Measurements from ENCODE around the gene MEDAG. TPM values are rescaled to one million over a fixed set of nuclear protein-coding genes. Genes with fewer than 3 reads are reported as not detected.

MEDAG gene
- polyA plus RNA-seq, 4 donors = 0.34 to 21.4 (median 1.6) TPM

DNA sequence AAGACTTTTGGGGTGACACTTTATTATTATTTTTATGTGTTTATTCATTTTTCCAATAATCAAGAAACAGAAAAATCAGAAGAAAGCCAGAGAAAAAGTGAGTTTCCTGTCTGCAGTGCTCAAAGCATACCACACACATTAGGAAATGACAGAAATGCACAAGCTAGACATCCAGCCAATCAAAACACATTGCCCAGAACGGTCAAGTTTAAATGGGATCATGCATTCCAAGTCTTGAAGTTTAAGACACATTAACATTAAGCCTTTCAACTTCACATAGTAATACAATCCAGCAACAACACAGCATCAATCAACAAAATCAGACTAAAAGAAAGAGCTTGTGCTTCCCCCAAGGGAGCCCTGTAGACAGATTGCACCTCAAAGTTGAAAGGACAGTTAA is 28.7 kb upstream of the MEDAG start:
- H3K27ac ChIP-seq (ENCODE audit: low read depth in 1 of 3, low read length in 2 of 3) = no peak overlapping the region
- H3K36me3 ChIP-seq (ENCODE audit: control insufficient read depth in 3 of 3, insufficient read depth in 2 of 3, low read depth in 1 of 3, low read length in 3 of 3) = no peaks in the 10 kb centered on the region
- no peaks in the 10 kb centered on the region for H3K9me3 ChIP-seq (ENCODE audit: control insufficient read depth in 2 of 2, insufficient read depth in 1 of 2, low read depth in 1 of 2, low read length in 1 of 2)
- H3K4me1 ChIP-seq (ENCODE audit: control insufficient read depth in 3 of 3, insufficient read depth in 2 of 3, low read depth in 1 of 3, low read length in 2 of 3) = peaks cover 0 to 3% (median 0%) of the 10 kb centered on the region in 3 donors
- no peaks in the 10 kb centered on the region for H3K27me3 ChIP-seq (ENCODE audit: control insufficient read depth in 3 of 3, insufficient read depth in 3 of 3, low read length in 3 of 3)
- FAIRE-seq (no peak), DNase-seq (no peak)
- WGBS, 3 donors = 1 to 29% (median 26%) methylated on average over 1 of the region's 1 CpG
- H3K4me3 ChIP-seq (ENCODE audit: low read depth in 1 of 3, low read length in 3 of 3) = no peak overlapping the region

DNA sequence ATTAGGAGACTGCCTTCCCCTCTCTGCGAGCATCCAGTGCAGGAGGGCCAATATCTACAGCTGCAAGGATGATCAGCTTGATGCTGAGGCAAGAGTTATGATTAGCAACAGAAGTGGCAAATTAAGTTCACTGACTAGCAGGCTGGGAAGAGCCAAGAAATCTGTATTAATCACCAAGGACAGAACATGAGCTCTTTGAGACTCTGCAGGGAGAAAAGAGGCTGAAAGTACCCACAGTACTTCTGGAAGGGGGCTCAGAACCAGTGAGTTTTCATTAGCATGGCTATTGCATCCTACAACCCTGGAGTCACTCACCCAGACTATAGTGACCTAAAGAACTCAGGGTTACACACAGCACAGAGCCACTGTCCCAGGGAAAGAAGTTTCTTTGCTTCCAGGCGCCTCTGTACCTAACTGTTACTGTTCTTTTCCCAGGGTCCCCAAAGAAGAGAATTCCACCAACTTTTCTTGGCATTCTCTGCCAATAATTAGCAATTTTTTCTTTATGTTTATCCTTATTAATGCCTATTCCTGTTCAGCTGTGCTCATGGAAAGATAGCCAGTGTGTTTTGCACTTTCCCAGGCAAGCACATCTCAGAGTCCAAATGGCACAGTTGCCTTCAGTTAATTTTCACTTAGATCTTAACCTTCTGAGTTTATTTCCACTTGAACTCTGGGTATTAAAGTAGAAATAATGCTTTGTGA is 25.8 kb upstream of the MEDAG start:
- DNase-seq (no peak), FAIRE-seq (no peak)
- H3K27ac ChIP-seq (ENCODE audit: low read depth in 1 of 3, low read length in 2 of 3) = peak overlapping the region in 1 of 3 donors; percentile 11

GRCh38 chr13:30880856-30881155 is 25.3 kb upstream of the MEDAG start:
- H3K4me3 ChIP-seq (ENCODE audit: low read depth in 1 of 3, low read length in 3 of 3) = no peak overlapping the region
- H3K4me1 ChIP-seq (ENCODE audit: control insufficient read depth in 3 of 3, insufficient read depth in 2 of 3, low read depth in 1 of 3, low read length in 2 of 3) = no peaks in the 10 kb centered on the region
- H3K27ac ChIP-seq (ENCODE audit: low read depth in 1 of 3, low read length in 2 of 3) = peak overlapping the region in 1 of 3 donors; percentile 74
- H3K9me3 ChIP-seq (ENCODE audit: control insufficient read depth in 2 of 2, insufficient read depth in 1 of 2, low read depth in 1 of 2, low read length in 1 of 2) = peaks cover 0 to 2% of the 10 kb centered on the region in 2 donors
- DNase-seq (no peak), FAIRE-seq (no peak)
- WGBS, 3 donors = 46 to 64% (median 60%) methylated on average over 4 of the region's 4 CpGs
- H3K36me3 ChIP-seq (ENCODE audit: control insufficient read depth in 3 of 3, insufficient read depth in 2 of 3, low read depth in 1 of 3, low read length in 3 of 3) = no peaks in the 10 kb centered on the region
- H3K27me3 ChIP-seq (ENCODE audit: control insufficient read depth in 3 of 3, insufficient read depth in 3 of 3, low read length in 3 of 3) = no peaks in the 10 kb centered on the region

More for the DNA sequence above, 25.8 kb upstream of the MEDAG start:
- peaks cover 0 to 2% of the 10 kb centered on the region in 2 donors for H3K9me3 ChIP-seq (ENCODE audit: control insufficient read depth in 2 of 2, insufficient read depth in 1 of 2, low read depth in 1 of 2, low read length in 1 of 2)
- H3K4me3 ChIP-seq (ENCODE audit: low read depth in 1 of 3, low read length in 3 of 3) = no peak overlapping the region
- H3K4me1 ChIP-seq (ENCODE audit: control insufficient read depth in 3 of 3, insufficient read depth in 2 of 3, low read depth in 1 of 3, low read length in 2 of 3) = no peaks in the 10 kb centered on the region
- no peaks in the 10 kb centered on the region for H3K36me3 ChIP-seq (ENCODE audit: control insufficient read depth in 3 of 3, insufficient read depth in 2 of 3, low read depth in 1 of 3, low read length in 3 of 3)
- WGBS, 3 donors = 81 to 88% (median 87%) methylated on average over 2 of the region's 2 CpGs
- H3K27me3 ChIP-seq (ENCODE audit: control insufficient read depth in 3 of 3, insufficient read depth in 3 of 3, low read length in 3 of 3) = no peaks in the 10 kb centered on the region

DNA sequence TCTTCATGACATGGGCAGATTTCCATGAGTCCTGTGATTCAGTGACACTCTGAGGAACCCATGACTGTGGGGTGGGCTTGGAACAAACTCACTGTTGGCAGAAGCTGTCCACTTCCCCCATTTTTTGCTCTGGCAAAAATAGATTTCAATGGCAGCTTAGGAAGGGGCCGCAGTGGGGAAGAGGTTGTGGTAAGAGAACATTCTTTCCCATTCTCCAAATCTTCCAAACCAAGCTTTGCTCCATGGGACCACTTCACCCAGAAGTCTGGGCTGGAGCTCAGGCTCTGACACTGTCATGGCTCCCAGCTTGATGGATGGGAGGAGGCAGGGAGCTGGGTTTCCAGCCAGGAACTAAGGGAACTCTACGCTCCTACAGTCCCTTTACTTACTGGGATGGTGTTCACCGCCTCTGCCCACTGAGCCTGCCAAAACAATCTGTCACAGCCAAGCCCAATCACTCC is 24.9 kb upstream of the MEDAG start:
- Histone ChIP-seq H3K9me3 (ENCODE audit: control insufficient read depth in 2 of 2, insufficient read depth in 1 of 2, low read depth in 1 of 2, low read length in 1 of 2) (peaks cover 0 to 2% of the 10 kb centered on the region in 2 donors), H3K27me3 (ENCODE audit: control insufficient read depth in 3 of 3, insufficient read depth in 3 of 3, low read length in 3 of 3) (no peaks in the 10 kb centered on the region), H3K36me3 (ENCODE audit: control insufficient read depth in 3 of 3, insufficient read depth in 2 of 3, low read depth in 1 of 3, low read length in 3 of 3) (no peaks in the 10 kb centered on the region), H3K27ac (ENCODE audit: low read depth in 1 of 3, low read length in 2 of 3) (peak overlapping the region in 1 of 3 donors; percentile 74), H3K4me3 (ENCODE audit: low read depth in 1 of 3, low read length in 3 of 3) (no peak overlapping the region), H3K4me1 (ENCODE audit: control insufficient read depth in 3 of 3, insufficient read depth in 2 of 3, low read depth in 1 of 3, low read length in 2 of 3) (no peaks in the 10 kb centered on the region)
- 71 to 88% (median 75%) methylated on average over 3 of the region's 3 CpGs for WGBS, 3 donors
- no peak for DNase-seq
- no peak for FAIRE-seq

GRCh38 chr13:30882026-30882850 is 23.8 kb upstream of the MEDAG start:
- no peak overlapping the region for H3K27ac ChIP-seq (ENCODE audit: low read depth in 1 of 3, low read length in 2 of 3)
- peaks cover 0 to 2% of the 10 kb centered on the region in 2 donors for H3K9me3 ChIP-seq (ENCODE audit: control insufficient read depth in 2 of 2, insufficient read depth in 1 of 2, low read depth in 1 of 2, low read length in 1 of 2)
- no peak for DNase-seq
- 50 to 56% (median 52%) methylated on average over 8 of the region's 8 CpGs for WGBS, 3 donors
- no peak for FAIRE-seq
- H3K27me3 ChIP-seq (ENCODE audit: control insufficient read depth in 3 of 3, insufficient read depth in 3 of 3, low read length in 3 of 3) = no peaks in the 10 kb centered on the region
- no peaks in the 10 kb centered on the region for H3K4me1 ChIP-seq (ENCODE audit: control insufficient read depth in 3 of 3, insufficient read depth in 2 of 3, low read depth in 1 of 3, low read length in 2 of 3)
- H3K4me3 ChIP-seq (ENCODE audit: low read depth in 1 of 3, low read length in 3 of 3) = no peak overlapping the region
- no peaks in the 10 kb centered on the region for H3K36me3 ChIP-seq (ENCODE audit: control insufficient read depth in 3 of 3, insufficient read depth in 2 of 3, low read depth in 1 of 3, low read length in 3 of 3)

- WGBS, 3 donors = 75 to 76% (median 75%) methylated on average over 13 of the region's 13 CpGs
- no peaks in the 10 kb centered on the region for H3K36me3 ChIP-seq (ENCODE audit: control insufficient read depth in 3 of 3, insufficient read depth in 2 of 3, low read depth in 1 of 3, low read length in 3 of 3)
- no peak overlapping the region for H3K4me3 ChIP-seq (ENCODE audit: low read depth in 1 of 3, low read length in 3 of 3)
- H3K9me3 ChIP-seq (ENCODE audit: control insufficient read depth in 2 of 2, insufficient read depth in 1 of 2, low read depth in 1 of 2, low read length in 1 of 2) = peaks cover 0 to 2% of the 10 kb centered on the region in 2 donors
- DNase-seq (no peak), FAIRE-seq (no peak)
- H3K27ac ChIP-seq (ENCODE audit: low read depth in 1 of 3, low read length in 2 of 3) = no peak overlapping the region
- no peaks in the 10 kb centered on the region for H3K27me3 ChIP-seq (ENCODE audit: control insufficient read depth in 3 of 3, insufficient read depth in 3 of 3, low read length in 3 of 3)
- no peaks in the 10 kb centered on the region for H3K4me1 ChIP-seq (ENCODE audit: control insufficient read depth in 3 of 3, insufficient read depth in 2 of 3, low read depth in 1 of 3, low read length in 2 of 3)
Observed at GRCh38 chr13:30882996-30883766, 22.9 kb upstream of the MEDAG start.

DNA sequence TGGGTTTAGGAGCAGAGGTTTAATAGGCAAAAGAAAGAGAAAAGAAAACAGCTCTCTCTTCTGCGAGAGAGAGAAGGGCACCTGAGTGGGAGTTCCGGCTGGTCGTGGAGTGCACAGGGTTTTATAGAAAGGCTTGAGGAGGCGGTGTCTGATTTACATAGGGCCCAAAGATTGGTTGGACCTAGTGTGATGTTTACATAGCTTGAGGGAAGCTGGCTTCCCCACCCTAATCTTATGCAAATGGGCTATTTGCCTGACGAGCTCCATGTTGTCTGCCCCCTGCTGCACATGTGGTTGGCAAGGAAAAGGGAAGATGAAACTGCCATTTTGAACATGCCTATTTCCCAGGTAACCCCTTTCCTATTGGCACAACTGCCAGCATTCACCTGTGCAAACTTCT is 21.5 kb upstream of the MEDAG start:
- H3K4me3 ChIP-seq (ENCODE audit: low read depth in 1 of 3, low read length in 3 of 3) = no peak overlapping the region

GRCh38 chr13:30889196-30889690 is 16.8 kb upstream of the MEDAG start:
- no peaks in the 10 kb centered on the region for H3K27me3 ChIP-seq (ENCODE audit: control insufficient read depth in 3 of 3, insufficient read depth in 3 of 3, low read length in 3 of 3)
- no peaks in the 10 kb centered on the region for H3K4me1 ChIP-seq (ENCODE audit: control insufficient read depth in 3 of 3, insufficient read depth in 2 of 3, low read depth in 1 of 3, low read length in 2 of 3)
- FAIRE-seq (no peak), DNase-seq (no peak)
- H3K27ac ChIP-seq (ENCODE audit: low read depth in 1 of 3, low read length in 2 of 3) = no peak overlapping the region
- H3K9me3 ChIP-seq (ENCODE audit: control insufficient read depth in 2 of 2, insufficient read depth in 1 of 2, low read depth in 1 of 2, low read length in 1 of 2) = peaks cover 0 to 2% of the 10 kb centered on the region in 2 donors
- no peak overlapping the region for H3K4me3 ChIP-seq (ENCODE audit: low read depth in 1 of 3, low read length in 3 of 3)
- H3K36me3 ChIP-seq (ENCODE audit: control insufficient read depth in 3 of 3, insufficient read depth in 2 of 3, low read depth in 1 of 3, low read length in 3 of 3) = peaks cover 0 to 3% (median 0%) of the 10 kb centered on the region in 3 donors
- WGBS, 3 donors = 85 to 86% (median 86%) methylated on average over 3 of the region's 3 CpGs

More for the DNA sequence above, 21.5 kb upstream of the MEDAG start:
- 72 to 87% (median 79%) methylated on average over 5 of the region's 5 CpGs for WGBS, 3 donors
- Histone ChIP-seq H3K9me3 (ENCODE audit: control insufficient read depth in 2 of 2, insufficient read depth in 1 of 2, low read depth in 1 of 2, low read length in 1 of 2) (peaks cover 0 to 2% of the 10 kb centered on the region in 2 donors), H3K4me1 (ENCODE audit: control insufficient read depth in 3 of 3, insufficient read depth in 2 of 3, low read depth in 1 of 3, low read length in 2 of 3) (no peaks in the 10 kb centered on the region), H3K27me3 (ENCODE audit: control insufficient read depth in 3 of 3, insufficient read depth in 3 of 3, low read length in 3 of 3) (no peaks in the 10 kb centered on the region), H3K36me3 (ENCODE audit: control insufficient read depth in 3 of 3, insufficient read depth in 2 of 3, low read depth in 1 of 3, low read length in 3 of 3) (no peaks in the 10 kb centered on the region), H3K27ac (ENCODE audit: low read depth in 1 of 3, low read length in 2 of 3) (no peak overlapping the region)
- FAIRE-seq (no peak), DNase-seq (no peak)

All from small intestine (tissue), 7 donors.